Measurements from ENCODE around the gene MIPEP.

MIPEP gene

GRCh38 chr13:23843436-23843835 lies 45.8 kb downstream of the MIPEP start:
- no peak for TF ChIP-seq CTCF (IDR thresholded peaks at IDR 0.05)

DNA sequence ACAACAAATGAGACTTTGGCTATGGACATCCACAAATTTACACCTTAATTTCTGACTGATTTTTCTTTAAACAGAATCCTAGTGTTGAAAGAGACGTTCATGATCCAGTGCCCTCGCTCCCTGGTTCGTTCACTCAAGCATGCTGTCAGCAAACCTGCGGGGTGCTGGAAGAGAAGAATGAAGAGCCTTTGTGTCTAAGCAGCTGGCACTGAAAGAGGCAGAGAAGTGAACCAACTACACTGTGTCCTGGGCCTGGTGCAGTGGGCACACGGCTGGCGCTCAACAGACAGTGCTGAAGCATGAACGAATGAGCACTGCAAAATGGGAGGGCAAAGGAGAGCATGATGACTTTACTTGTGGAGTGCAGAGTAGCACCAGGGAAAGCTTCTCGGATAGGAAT lies 46.8 kb downstream of the MIPEP start:
- no peak for TF ChIP-seq CTCF (IDR thresholded peaks at IDR 0.05)

GRCh38 chr13:23833733-23834611 lies 55.2 kb downstream of the MIPEP start:
- TF ChIP-seq CTCF (IDR thresholded peaks at IDR 0.05): no peak

DNA sequence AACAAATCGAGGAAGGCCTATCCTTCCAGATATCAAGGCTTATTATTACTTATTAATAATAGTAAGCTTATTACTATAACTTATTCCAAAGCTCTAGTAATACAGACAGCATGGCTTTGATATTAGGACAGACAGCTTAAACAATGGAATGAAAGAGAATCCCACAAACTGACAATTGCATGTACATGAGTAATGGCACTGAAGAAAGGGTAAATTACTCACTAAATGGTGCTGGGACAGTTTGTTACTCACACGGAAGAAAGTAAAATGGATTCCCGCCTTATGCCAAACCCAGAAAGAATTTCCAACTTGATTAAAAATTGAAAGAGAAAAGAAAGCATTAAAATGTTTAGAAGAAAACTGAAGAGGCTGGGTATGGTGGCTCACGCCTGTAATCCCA lies 60.3 kb downstream of the MIPEP start:
- TF ChIP-seq CTCF (IDR thresholded peaks at IDR 0.05): no peak

- no peak for TF ChIP-seq CTCF (IDR thresholded peaks at IDR 0.05)
Measured at GRCh38 chr13:23828086-23828485, 61.1 kb downstream of the MIPEP start.

- no peak for TF ChIP-seq CTCF (IDR thresholded peaks at IDR 0.05)
Measured at GRCh38 chr13:23825179-23825578, 64.0 kb downstream of the MIPEP start.

DNA sequence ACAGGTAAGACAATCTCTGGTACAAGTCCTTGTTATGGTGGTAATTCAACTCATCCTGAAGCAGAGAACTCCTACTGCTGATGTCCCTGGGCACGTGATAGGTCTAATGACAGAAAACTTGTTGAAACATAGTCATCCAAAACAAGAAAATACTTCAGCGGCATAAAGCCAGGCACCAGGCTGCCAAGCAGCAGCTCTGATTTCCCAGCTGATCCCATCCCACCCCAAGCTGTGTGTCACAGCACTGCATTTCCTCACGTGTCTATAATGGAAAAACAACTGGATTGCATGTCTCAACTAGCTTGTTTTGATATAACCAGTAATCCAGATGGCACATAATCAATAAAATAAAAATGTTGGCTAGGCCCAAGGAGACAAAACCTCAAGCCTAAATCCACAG lies 64.8 kb downstream of the MIPEP start:
- no peak for TF ChIP-seq CTCF (IDR thresholded peaks at IDR 0.05)

All from LNCAP (cell line).